ENCODE data around the gene CERS6. TPM values are rescaled to one million over a fixed set of nuclear protein-coding genes. Genes with fewer than 3 reads are reported as not detected.

Gene CERS6
- total and polyA plus RNA-seq, 10 of the 15 experiments (the other 5 are each of a cell fraction or from before 2014, with no cell fraction given), result 1.3 to 20.4 (median 14.1) TPM

- Histone ChIP-seq H3K27ac (ENCODE audit: control insufficient read depth, insufficient read depth) (no peak overlapping the region), H3K4me3 (no peak overlapping the region), H3K4me2 (ENCODE audit: control insufficient read depth, insufficient read depth) (no peak overlapping the region), H3K27me3 (replicated peaks in 1 of 2; ENCODE audit: control insufficient read depth in 2 of 2, insufficient read depth in 2 of 2, low read length in 1 of 2) (no peaks in the 10 kb centered on the region), H3K4me1 (ENCODE audit: control insufficient read depth, insufficient read depth, low read length) (no peaks in the 10 kb centered on the region), H3K79me2 (ENCODE audit: control insufficient read depth, insufficient read depth, low read length) (no peaks in the 10 kb centered on the region), H3K36me3 (ENCODE audit: control insufficient read depth in 2 of 2, insufficient read depth in 2 of 2, low read length in 1 of 2) (peaks cover 1 to 5% of the 10 kb centered on the region in 2 experiments; a peak in 2 of 4 replicates), H3K9me3 (replicated peaks; ENCODE audit: control insufficient read depth, insufficient read depth, low read length) (no peaks in the 10 kb centered on the region), H2AFZ (ENCODE audit: control insufficient read depth, low read depth, low read length) (no peak overlapping the region), H4K20me1 (ENCODE audit: control insufficient read depth, insufficient read depth) (no peaks in the 10 kb centered on the region), H3K9ac (ENCODE audit: control insufficient read depth, insufficient read depth, low read length) (no peak overlapping the region)
- SMC1A ChIA-PET (ENCODE audit: uncharacterized antibody, unreplicated experiment), result no interaction called here
- no peak for FAIRE-seq
- POLR2A ChIA-PET, result no interaction called here
- DNase-seq (ENCODE audit: low read depth, low spot score), result no peak
- no TSS peak for BruUV-seq (replicated peaks)
- RAD21 ChIA-PET (ENCODE audit: unreplicated experiment), result no interaction called here
- ATAC-seq, result no peak
- CTCF ChIA-PET, result no interaction called here
- intact Hi-C loops (cut with micrococcal nuclease; ENCODE audit: unreplicated experiment), result no loop called here
- WGBS (ENCODE audit: insufficient coverage, insufficient replicate concordance, low lambda C conversion rate, missing lambda C conversion rate), result 93% methylated on average over 2 of the region's 2 CpGs
- in situ Hi-C loops (cut with MboI), result no loop called here
- TF ChIP-seq MLLT1 (IDR thresholded peaks at IDR 0.05) (no peak), ZNF217 (IDR thresholded peaks at IDR 0.05) (no peak)
Observed at GRCh38 chr2:168722592-168722991, 266.5 kb downstream of the CERS6 start.

- H3K27ac ChIP-seq (ENCODE audit: control insufficient read depth, insufficient read depth), result no peak overlapping the region
- POLR2A ChIA-PET, result no interaction called here
- H3K4me3 ChIP-seq, result no peak overlapping the region
- H3K79me2 ChIP-seq (ENCODE audit: control insufficient read depth, insufficient read depth, low read length), result no peaks in the 10 kb centered on the region
- no peak overlapping the region for H3K4me2 ChIP-seq (ENCODE audit: control insufficient read depth, insufficient read depth)
- no peaks in the 10 kb centered on the region for H4K20me1 ChIP-seq (ENCODE audit: control insufficient read depth, insufficient read depth)
- intact Hi-C loops (cut with micrococcal nuclease; ENCODE audit: unreplicated experiment) (no loop called here), in situ Hi-C loops (cut with MboI) (no loop called here)
- H2AFZ ChIP-seq (ENCODE audit: control insufficient read depth, low read depth, low read length), result no peak overlapping the region
- H3K36me3 ChIP-seq (ENCODE audit: control insufficient read depth in 2 of 2, insufficient read depth in 2 of 2, low read length in 1 of 2), result peaks cover under 1 to 1% of the 10 kb centered on the region in 2 experiments; a peak in 2 of 4 replicates
- no peak overlapping the region for H3K9ac ChIP-seq (ENCODE audit: control insufficient read depth, insufficient read depth, low read length)
- CTCF ChIA-PET, result no interaction called here
- no peaks in the 10 kb centered on the region for H3K9me3 ChIP-seq (replicated peaks; ENCODE audit: control insufficient read depth, insufficient read depth, low read length)
- ATAC-seq (no peak), FAIRE-seq (no peak), DNase-seq (ENCODE audit: low read depth, low spot score) (no peak)
- no peaks in the 10 kb centered on the region for H3K27me3 ChIP-seq (replicated peaks in 1 of 2; ENCODE audit: control insufficient read depth in 2 of 2, insufficient read depth in 2 of 2, low read length in 1 of 2)
- SMC1A ChIA-PET (ENCODE audit: uncharacterized antibody, unreplicated experiment), result no interaction called here
- TF ChIP-seq TARDBP (IDR thresholded peaks at IDR 0.05; ENCODE audit: borderline replicate concordance) (no peak), JUNB (IDR thresholded peaks at IDR 0.05) (peak; percentile 72), SKIL (IDR thresholded peaks at IDR 0.05; ENCODE audit: low read depth, poor library complexity, severe bottlenecking) (no peak), SPI1 (IDR thresholded peaks at IDR 0.05; ENCODE audit: borderline replicate concordance, insufficient read depth, low read depth, low read length) (no peak), NFIC (IDR thresholded peaks at IDR 0.05; ENCODE audit: low read depth, low read length) (peak; percentile 68), ZBED1 (IDR thresholded peaks at IDR 0.05; ENCODE audit: borderline replicate concordance) (no peak), ATF2 (IDR thresholded peaks at IDR 0.05; ENCODE audit: low read length) (peak; percentile 40; the same call in 1 of the 2 replicates)
- no TSS peak for BruUV-seq (replicated peaks)
- no peaks in the 10 kb centered on the region for H3K4me1 ChIP-seq (ENCODE audit: control insufficient read depth, insufficient read depth, low read length)
- 68% methylated on average over 3 of the region's 3 CpGs for WGBS (ENCODE audit: insufficient coverage, insufficient replicate concordance, low lambda C conversion rate, missing lambda C conversion rate)
- RAD21 ChIA-PET (ENCODE audit: unreplicated experiment), result no interaction called here
Observed at GRCh38 chr2:168723275-168723899, 267.3 kb downstream of the CERS6 start.

Data from GM12878 (cell line).